Activated T-helper 1 cell treated with anti-CD3 and anti-CD28 coated beads, Interleukin-2, amount 50 U/mL, for 16 hours (primary cell): ENCODE measurements around the gene SECISBP2.
"Not testable (repeated sequence)": the region's sequence is repeated elsewhere in the genome, so short reads cannot be mapped to it uniquely, and the experiment has no call there.

ENCODE experiments used
- DNase-seq, 2 donors: peaks; one replicate each; pipeline ENCODE4 v3.0.0-alpha.2; 2020; ENCODE audit warnings: low read depth in 1 of 2, low spot score in 1 of 2

The SECISBP2 gene

DNA sequence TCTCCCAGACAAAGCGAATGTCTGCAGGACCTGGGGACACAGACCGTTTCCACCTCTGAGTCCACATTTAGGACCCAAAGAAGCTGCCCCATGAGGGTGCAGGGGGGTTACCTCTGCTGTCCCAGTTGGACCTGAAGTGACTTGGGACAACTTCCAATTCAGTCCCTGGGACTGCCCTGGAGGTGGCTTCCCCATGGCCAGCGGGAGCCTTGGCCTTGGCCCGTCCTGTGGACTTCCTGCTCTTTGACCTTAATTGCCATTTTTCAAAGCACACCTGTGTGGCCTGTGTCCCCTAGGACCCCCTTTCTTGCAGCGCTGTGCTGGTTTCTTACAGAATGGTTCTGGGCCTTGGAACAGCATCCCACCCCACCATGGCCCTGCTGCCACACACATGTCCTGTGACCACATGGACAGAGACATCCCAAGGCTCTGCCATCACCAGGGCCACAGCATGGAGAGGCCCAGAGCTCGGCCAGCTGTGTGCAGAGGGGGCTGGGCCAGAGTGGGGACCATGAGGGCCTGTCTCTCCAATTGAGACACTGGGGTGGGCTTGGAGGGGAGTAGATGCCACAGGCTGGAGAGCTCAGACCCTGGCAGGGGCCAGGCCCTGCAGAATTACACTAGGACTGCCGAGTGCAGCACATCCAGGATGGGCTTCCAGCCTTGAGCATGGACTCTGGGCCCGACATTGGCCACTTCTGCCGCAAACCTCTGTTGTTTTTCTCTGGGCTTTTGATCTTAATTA is 45.8 kb downstream of the SECISBP2 start:
- DNase-seq, result no peak

DNA sequence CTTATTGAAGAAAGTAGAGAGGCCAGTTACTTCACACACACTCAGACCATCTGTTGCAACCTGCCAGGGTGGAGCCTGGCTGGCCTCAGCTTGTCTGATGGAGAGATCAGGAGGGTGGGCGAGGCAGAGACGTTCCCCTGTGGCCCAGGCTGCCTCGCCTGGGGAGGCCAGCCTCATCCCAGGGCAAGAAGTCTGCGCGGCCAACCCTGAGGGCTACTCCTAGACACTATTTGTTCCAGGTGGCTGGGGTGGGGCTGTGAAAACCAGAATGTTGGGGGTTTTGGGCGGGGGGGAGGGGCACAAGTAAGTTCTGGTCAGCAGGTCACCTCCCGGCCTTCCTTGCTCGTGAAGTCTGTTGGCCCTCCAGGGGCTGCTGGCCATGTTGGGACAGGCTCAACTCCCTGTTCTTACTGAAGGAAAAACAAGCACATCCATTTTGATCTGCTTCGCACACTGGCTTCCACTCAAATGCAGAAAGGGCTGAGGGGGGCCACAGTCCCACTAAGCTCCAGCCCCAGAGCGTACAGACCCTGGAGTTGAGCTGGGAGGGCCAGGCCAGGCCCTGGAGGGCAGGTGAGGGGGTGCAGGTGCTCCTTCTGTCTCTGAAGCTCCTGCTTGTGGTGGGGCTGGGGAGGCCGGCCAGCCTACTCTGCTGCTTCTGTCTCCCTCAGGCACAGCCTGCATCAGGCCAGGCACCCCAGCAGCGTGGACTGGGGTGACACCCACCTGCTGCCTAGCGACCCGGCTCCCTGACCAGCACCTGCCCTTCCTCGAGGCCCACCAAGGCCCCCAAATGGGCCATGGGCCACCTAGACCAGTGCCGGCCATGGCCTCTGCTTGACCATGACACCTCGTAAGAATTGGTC is 46.6 kb downstream of the SECISBP2 start:
- no peak for DNase-seq

DNA sequence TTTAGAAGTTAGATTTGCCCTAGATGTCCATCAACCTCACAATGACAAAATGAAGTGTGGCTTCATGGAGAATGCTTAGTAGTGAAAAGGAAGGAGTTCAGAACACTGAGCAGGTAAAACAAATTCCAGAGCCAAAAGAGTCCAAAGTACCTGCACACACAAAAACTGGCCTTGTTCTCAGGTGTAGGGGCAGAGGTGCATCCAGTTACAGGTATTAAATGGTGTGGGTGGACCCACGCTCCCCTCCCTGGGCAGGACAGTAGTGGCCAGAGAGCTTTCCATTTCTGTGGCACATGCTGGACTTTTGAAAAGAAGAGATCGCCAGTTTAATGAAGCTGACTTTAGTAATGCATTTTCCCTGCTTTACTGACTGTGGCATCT is 47.2 kb downstream of the SECISBP2 start:
- no peak for DNase-seq

DNA sequence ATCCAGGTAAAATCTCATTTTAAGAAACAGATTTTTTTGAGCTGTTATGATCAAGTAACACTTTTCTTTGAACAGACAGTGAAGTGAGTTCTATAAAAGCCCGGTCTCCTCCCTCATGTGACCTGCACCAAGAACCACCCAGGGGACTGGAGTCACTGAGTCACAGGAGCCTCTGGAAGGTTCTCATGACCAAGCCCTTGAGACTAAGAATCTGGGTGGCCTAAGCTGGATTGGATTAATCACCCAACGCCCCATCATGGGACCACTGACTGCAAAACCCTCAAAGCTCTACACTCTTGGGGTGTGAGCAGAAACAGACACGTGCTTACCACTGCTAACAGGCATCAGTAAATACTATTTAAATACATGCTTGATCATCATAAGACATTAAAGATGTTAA is 48.4 kb downstream of the SECISBP2 start:
- no peak for DNase-seq

DNA sequence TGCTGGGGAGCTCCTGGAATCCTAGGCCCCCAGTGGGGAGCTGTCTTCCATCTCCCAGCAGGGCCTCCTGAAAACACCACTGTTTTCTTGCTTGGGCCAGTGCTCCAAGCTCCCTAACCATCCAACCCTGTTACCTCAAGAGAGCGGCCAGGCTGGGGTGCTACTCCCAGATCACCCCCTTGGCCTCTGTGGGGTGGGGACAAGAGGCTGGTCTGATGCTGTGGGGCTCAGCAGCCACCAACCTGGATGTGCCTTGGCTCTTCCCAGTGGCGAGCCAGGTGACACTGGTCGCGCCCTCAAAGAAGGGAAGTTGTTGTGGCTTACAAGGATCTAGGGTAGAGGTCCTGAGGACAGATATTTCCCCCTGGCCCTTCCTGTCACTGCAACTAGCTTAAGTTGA is 49.0 kb downstream of the SECISBP2 start:
- no peak for DNase-seq

DNA sequence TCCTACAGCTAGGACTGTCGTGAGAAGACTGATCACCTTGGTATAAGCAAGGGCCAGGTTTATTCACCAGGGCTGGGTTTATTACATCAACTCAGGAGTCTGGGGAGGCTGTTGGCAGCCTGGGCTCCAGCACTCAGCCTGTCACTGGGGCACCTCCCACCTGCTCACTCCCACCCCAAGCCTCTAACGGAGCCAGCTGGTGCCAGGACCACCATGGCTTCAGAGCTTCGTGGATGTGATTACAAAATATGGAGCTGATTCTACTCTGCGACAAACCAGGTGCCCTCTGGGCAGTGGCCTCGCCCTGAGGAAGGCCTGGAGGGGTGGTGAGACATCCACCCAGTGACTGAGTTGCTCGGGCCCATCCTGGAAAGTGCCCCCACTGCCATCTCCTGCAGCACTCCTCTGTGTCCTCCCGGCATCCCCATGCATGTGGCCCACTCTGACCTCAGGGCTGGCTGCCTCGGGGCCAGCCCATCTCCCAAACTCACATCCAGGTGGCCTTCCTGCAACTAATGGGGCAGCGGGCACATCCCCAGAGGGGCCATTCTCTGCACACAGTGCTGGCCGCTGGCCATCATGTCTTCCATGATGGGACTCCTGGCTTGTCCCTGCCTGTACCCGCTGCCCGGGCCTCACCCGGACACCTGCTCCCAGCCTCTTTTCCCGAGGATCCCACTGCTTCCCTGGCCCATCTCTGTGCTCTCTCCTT is 49.6 kb downstream of the SECISBP2 start:
- DNase-seq, result no peak

DNA sequence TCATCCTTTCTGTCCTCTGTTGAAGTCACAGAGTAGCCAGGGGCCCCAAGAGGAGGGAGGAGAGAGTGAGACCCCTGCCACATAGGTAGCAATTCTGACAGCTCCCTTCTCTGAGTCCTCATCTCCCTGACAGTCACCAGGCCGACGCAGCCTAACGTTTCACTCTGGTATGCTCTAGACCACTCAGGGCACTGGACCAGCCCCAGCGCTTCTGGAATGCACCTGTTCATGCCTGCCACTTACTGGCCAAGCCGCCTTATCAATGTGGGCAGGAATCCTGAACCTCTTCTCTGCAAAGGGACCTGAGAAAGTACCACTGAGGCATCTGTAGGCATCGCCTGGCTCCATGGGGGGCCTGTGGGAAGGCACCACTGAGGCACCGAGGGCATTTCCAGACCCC is 50.2 kb downstream of the SECISBP2 start:
- no peak for DNase-seq

DNA sequence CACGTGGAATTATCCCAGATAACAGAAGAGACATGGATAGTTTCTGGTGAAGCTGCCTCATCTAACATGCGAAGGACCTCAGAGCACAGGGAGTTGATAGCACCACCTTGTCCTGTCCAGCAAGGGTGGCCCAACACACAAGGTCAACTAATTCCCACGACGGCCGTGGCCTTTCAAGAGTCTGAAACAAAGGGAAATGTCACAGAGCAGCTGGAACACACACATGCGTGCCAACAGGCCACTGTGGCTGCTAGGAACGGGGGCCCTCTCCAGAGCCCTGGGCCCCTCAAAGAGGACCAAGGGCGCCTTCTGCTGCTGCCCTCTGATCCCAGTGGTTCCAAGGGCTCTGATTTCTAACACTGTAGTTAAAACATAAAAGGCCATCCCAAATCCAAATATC is 50.7 kb downstream of the SECISBP2 start:
- no peak for DNase-seq

DNA sequence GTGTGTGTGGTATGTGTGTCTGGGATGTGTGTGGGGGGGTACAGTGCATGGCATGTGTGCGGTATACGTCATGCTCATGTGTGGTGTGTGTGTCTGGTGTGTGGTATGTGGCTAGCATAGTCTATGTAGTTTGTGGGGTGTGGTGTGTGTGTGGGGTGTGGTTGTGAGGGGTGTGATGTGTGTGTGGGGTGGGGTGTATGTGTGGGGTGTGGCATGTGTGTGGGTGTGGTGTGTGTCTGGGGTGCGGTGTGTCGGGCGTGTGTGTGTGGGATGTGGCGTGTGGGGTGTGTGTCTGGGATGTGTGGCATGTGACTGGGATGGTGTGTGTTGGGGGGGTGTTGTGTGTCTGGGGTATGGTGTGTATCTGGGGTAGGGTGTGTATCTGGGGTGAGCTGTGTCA is 52.3 kb downstream of the SECISBP2 start:
- DNase-seq, result no peak

DNA sequence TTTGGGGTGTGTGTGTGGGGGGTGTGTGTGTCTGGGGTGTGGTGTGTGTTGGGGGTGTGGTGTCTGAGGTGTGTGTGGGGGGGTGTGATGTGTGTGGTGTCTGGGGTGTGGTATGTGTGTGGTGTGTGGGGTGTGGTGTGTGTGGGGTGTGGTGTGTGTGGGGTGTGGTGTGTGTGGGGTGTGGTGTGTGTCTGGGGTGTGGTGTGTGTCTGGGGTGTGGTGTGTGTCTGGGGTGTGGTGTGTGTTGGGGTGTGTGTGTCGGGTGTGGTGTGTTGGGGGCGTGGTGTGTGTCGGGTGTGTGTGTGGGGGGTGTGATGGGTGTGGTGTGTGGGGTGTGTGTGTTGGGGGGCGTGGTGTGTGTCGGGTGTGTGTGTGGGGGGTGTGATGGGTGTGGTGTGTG is 53.5 kb downstream of the SECISBP2 start:
- not testable (repeated sequence) for DNase-seq

DNA sequence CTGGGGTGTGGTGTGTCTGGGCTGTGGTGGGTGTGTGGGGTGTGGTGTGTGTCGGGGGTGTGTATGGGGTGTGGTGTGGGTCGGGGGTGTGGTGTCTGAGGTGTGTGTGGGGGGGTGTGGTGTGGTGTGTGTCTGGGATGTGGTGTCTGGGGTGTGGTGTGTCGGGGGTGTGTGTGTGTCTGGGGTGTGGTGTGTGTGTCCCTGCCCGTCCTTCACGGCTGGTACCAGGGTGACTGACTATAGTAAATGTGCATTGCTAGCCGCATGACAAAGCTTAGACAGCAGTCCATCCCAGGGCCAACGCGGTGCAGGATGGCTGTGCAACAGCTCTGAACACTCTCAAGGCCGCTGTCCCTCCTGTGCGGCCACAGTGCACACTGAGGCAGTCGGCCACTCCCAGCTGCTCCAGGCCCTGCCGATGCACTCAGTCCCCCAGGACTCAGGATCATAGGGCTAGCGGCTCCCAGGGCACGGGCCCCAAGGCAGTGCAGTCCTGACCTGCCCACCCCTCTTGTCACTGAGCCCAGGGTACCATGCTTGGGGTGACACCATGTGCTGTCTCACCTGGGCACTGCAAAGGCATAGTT is 54.0 kb downstream of the SECISBP2 start:
- DNase-seq, result peak; percentile 13 to 19

DNA sequence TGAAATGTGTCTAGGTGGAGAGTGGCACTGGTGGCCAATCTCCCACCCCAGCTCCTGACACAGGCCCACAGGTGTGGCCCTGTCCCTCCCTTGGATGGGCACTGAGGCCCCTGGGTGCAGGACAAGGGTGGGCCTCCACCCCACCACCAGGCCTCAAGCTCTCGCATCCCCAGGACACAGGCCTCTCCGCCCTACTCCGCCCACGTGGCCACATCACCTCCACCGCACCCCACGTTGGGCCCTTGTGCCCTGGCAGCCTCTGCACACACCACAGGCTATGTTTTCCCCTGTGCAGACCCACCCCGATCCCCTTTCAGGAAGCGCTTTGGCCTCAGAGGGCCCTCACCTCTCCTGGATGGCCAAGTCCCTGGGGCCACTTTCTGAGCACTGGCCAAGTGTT is 54.7 kb downstream of the SECISBP2 start:
- no peak for DNase-seq

DNA sequence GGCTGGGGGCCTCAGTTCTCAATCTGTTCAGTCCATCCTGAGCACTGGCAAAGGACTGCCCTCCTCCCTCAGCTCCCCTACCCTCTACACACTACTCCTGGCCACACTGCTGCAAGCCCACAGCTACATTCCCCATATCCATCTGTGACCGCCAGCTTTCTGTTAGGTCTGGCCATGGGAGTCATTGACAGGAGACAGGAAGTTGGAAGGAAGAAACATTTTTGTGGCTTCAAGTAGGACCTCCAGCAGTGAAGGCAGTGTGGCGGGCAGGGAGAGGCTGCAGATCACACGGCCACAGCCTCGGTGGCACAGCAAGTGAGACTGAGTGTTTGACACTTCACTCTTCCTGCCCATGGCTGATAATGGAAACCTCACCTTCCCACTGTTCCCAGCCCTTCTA is 55.9 kb downstream of the SECISBP2 start:
- no peak for DNase-seq

DNA sequence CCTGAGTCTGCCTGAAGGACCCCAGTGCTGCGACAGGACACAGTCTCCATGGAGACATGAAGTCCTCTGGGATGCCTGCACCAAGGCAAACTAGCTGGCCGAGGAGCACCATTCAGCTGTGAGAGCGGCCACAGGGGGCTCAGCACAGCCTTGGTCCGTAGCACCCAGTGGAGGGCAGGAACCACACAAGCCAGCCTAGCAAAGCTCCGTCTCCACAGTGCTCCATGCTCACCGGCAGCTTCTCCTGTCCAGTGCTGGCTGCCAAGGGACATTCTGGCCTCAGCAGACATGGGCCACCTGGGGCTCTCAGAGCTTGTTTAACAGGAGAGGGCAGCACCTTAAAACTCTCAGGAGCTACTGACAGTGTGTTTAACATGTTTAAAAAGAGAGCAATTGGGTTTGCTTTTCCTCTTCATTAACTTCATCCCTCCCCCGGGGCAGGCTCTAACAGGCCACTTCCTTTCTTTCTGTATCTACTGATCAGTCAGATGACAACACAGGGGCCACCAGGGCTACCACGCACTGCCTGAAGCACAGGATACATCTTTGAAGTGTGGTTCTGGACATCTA is 57.0 kb downstream of the SECISBP2 start:
- no peak for DNase-seq

DNA sequence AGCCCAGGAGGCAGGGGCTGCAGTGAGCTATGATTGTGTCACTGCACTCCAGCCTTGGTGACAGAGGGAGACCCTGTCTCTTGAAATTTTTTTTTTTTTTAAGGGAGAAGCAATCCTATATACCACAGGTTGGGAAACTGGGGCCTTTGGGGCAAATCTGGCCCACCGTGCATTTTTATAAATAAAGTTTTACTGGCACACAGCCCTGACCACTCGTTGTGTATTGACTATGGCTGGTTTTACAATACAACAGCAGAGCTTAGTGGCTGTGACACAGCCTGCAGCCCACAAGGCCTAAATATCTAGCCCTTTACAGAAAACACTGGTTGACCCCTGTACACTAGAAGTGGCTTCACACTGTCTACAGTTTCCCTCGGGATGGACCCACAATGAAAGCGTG is 58.0 kb downstream of the SECISBP2 start:
- DNase-seq, result no peak

DNA sequence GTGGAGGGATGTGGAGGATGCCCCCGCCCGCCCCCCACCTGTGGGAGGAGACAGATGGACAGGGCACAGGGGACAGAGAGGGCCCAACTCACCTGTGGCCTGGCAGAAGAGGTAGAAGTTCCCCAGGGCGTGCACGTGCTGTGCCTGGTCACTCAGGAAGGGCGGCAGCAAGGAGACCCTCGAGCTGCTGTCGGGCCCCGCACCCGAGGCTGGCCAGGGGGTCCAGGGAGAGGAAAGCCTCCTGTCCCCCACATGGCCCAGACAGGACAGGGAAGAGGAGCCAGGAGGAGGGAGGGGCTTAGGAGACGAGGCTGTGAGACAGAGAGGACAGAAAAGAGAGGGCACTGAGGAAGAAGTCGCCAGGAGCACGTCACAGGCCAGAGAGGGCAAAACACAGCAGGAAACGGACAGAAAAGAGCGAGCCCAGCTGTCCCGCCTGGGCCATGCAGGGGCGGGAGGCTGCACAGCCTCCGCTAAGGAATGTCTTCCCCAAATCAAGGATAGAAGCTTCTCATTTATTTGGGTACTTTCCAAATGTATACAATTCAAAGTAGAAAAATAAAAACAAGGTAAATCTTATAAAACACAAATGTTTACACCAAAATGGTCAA is 58.5 kb downstream of the SECISBP2 start:
- no peak for DNase-seq

DNA sequence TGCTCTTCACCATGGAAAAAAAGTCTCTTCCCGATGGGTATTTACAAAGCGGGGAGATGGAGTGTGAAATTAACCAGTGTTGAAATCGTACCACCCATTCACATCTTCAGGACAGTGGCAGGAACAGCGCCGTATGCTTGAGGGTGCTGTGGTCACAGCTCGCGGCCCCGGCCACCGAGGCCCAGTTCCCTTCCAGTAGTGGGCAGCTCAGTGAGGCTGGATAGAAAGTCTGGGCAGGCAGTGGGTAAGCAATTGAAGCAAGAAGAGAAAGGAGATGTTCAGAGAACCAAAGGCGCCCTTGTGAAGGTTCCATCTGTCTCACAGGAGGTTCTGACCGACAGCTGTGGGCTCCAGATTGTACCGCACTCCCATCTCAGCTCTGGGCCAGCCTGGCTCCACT is 59.1 kb downstream of the SECISBP2 start:
- DNase-seq, result no peak

DNA sequence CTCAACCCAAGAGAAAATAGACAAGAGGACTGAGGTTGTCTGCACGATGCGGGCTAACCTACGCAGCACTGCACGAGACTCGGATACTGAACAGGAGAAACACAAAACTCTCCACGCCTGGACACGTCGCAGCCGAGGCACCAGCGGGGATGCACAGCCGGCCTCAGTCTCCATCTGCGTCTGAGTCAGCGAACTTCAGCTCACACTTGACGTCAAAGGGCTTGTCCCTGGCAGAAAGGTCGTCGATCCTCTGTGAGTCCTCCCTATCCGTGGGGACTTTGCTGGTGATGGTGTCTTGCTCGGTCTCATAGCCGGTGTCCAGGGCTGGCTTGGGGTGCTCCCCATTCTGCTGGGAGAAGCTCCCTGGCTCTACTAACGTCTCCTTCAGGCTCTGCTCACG is 60.2 kb downstream of the SECISBP2 start:
- no peak for DNase-seq

DNA sequence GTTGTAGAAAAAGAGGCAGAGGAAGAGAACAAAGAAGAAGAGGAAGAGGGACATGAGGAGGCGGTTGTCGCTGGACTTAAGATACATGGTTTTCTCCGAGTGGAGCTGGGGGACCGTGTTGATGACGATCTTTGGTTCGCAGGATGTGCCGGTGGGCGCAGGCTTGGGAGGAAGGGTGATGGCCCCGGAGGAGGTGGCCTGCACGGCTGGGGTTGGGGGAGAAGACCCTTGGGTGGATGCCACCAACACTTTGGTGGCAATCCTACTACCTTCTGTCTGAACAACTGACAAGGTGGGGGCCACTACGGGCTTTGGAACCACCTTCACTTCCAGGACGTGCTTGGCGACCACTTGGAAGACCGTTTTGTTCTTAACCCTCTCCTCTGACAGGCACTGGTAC is 60.7 kb downstream of the SECISBP2 start:
- no peak for DNase-seq

DNA sequence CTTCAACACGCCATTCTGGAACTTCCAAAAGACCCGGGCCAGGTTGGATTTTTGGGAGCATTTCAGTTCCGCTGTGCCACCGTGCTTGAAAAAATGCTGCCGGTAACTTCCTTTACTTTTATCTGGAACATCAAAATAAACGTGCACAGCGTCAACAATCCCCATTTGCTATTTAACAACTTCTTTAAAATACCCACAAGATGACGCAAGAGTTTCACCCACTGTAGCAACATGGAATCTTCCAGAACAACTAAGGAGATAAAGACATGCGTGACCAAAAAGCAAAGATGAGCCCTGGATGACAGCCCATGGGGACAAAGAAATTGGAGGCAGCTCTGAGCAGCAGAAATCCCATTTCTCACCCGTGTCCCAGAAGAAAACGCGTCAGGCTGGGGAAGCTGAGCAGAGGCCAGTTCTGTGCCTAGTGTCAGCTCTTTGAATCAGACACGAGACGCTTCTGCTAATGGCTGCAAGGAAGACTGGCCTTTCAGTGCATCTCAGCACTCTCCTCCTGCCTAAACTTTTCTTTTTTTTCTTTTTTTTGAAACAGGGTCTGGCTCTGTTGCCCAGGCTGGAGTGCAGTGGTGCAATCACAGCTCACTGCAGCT is 61.3 kb downstream of the SECISBP2 start:
- no peak for DNase-seq
